DMS153 (cell line): Measurements from ENCODE around the gene ZCWPW2.

ENCODE experiments used
- DNase-seq: peaks from one replicate; lab custom pipeline; 2025; lab: John Stamatoyannopoulos, UW

The ZCWPW2 gene

GRCh38 chr3:28376424-28376823 lies 27.9 kb downstream of the ZCWPW2 start:
- DNase-seq = no peak

- no peak for DNase-seq
Observed at GRCh38 chr3:28386049-28386448, 37.5 kb downstream of the ZCWPW2 start.

- DNase-seq = no peak
Observed at GRCh38 chr3:28388978-28389377, 40.5 kb downstream of the ZCWPW2 start.

GRCh38 chr3:28399206-28399605 lies 50.7 kb downstream of the ZCWPW2 start:
- no peak for DNase-seq

- no peak for DNase-seq
Observed at GRCh38 chr3:28406241-28406640, 57.7 kb downstream of the ZCWPW2 start.

- DNase-seq = no peak
Observed at GRCh38 chr3:28449398-28449797, 100.9 kb downstream of the ZCWPW2 start.

- DNase-seq = no peak
Observed at GRCh38 chr3:28462866-28463265, 114.3 kb downstream of the ZCWPW2 start.

GRCh38 chr3:28467414-28467813 lies 118.9 kb downstream of the ZCWPW2 start:
- DNase-seq = no peak

GRCh38 chr3:28476194-28476593 lies 127.7 kb downstream of the ZCWPW2 start:
- DNase-seq = no peak

- no peak for DNase-seq
Observed at GRCh38 chr3:28476764-28477163, 128.2 kb downstream of the ZCWPW2 start.

GRCh38 chr3:28485164-28485563 lies 136.6 kb downstream of the ZCWPW2 start:
- no peak for DNase-seq

GRCh38 chr3:28495301-28495700 lies 146.8 kb downstream of the ZCWPW2 start:
- DNase-seq = no peak

GRCh38 chr3:28502397-28502937 lies 153.9 kb downstream of the ZCWPW2 start:
- DNase-seq = no peak

GRCh38 chr3:28504976-28505375 lies 156.5 kb downstream of the ZCWPW2 start:
- DNase-seq = no peak

- DNase-seq = no peak
Observed at GRCh38 chr3:28521663-28522062, 173.1 kb downstream of the ZCWPW2 start.

GRCh38 chr3:28542351-28542750 lies 193.8 kb downstream of the ZCWPW2 start:
- DNase-seq = no peak

GRCh38 chr3:28544236-28544635 lies 195.7 kb downstream of the ZCWPW2 start:
- no peak for DNase-seq

- DNase-seq = no peak
Observed at GRCh38 chr3:28544831-28545230, 196.3 kb downstream of the ZCWPW2 start.

GRCh38 chr3:28547677-28548076 lies 199.2 kb downstream of the ZCWPW2 start:
- no peak for DNase-seq

- DNase-seq = no peak
Observed at GRCh38 chr3:28553175-28553574, 204.7 kb downstream of the ZCWPW2 start.

GRCh38 chr3:28556195-28556594 lies 207.7 kb downstream of the ZCWPW2 start:
- DNase-seq = no peak

- DNase-seq = no peak
Observed at GRCh38 chr3:28564211-28564610, 215.7 kb downstream of the ZCWPW2 start.

GRCh38 chr3:28569357-28569756 lies 220.8 kb downstream of the ZCWPW2 start:
- no peak for DNase-seq

- DNase-seq = no peak
Observed at GRCh38 chr3:28574036-28574435, 225.5 kb downstream of the ZCWPW2 start.
